ENCODE results near the gene HSBP1.

GRCh38 chr16:83854420-83854819 is 46.6 kb downstream of the HSBP1 start:
- TF ChIP-seq CTCF (IDR thresholded peaks at IDR 0.05), result no peak
- no peak for TF ChIP-seq ZFX (IDR thresholded peaks at IDR 0.05; ENCODE audit: borderline replicate concordance)
